ENCODE results near the gene RXRA. TPM values are rescaled to one million over a fixed set of nuclear protein-coding genes. Genes with fewer than 3 reads are reported as not detected.
A peak's percentile ranks its signal among the peaks of the same experiment; 100 is the strongest.

The RXRA gene
- total and polyA plus RNA-seq, 2 of the 13 experiments (the other 11 are each of a cell fraction or from before 2014, with no cell fraction given), result 18.9 to 29.2 TPM

DNA sequence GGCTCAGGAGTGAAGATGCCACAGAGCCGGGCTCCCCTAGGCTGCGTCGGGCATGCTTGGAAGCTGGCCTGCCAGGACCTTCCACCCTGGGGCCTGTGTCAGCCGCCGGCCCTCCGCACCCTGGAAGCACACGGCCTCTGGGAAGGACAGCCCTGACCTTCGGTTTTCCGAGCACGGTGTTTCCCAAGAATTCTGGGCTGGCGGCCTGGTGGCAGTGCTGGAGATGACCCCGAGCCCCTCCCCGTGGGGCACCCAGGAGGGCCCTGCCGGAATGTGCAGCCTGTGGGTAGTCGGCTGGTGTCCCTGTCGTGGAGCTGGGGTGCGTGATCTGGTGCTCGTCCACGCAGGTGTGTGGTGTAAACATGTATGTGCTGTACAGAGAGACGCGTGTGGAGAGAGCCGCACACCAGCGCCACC lies 113.1 kb downstream of the RXRA start (continued):
- TF ChIP-seq, protein P1, sequence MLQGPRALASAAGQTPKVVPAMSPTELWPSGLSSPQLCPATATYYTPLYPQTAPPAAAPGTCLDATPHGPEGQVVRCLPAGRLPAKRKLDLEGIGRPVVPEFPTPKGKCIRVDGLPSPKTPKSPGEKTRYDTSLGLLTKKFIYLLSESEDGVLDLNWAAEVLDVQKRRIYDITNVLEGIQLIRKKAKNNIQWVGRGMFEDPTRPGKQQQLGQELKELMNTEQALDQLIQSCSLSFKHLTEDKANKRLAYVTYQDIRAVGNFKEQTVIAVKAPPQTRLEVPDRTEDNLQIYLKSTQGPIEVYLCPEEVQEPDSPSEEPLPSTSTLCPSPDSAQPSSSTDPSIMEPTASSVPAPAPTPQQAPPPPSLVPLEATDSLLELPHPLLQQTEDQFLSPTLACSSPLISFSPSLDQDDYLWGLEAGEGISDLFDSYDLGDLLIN (CRISPR knock-in tag; IDR thresholded peaks at IDR 0.05; ENCODE audit: borderline replicate concordance), result no peak
- no peak for TF ChIP-seq REPIN1 (CRISPR knock-in tag; IDR thresholded peaks at IDR 0.05; ENCODE audit: borderline replicate concordance, low read depth)
- peak; percentile 55; the same call in 1 of the 2 replicates for TF ChIP-seq DPF2 (CRISPR knock-in tag; IDR thresholded peaks at IDR 0.05; ENCODE audit: borderline replicate concordance, low read depth)
- no peak for TF ChIP-seq TARDBP (CRISPR knock-in tag; IDR thresholded peaks at IDR 0.05)
- TF ChIP-seq CREM (IDR thresholded peaks at IDR 0.05), result no peak
- no peak for TF ChIP-seq CREM (CRISPR knock-in tag; IDR thresholded peaks at IDR 0.05)
- TF ChIP-seq ZNF501 (CRISPR knock-in tag; IDR thresholded peaks at IDR 0.05), result 0 out of 2 replicates have a peak, but pooled peaks have one; percentile 38
- no peak for TF ChIP-seq SAFB2 (CRISPR knock-in tag; IDR thresholded peaks at IDR 0.05; ENCODE audit: borderline replicate concordance, low read depth)
- TF ChIP-seq MTF2 (CRISPR knock-in tag; IDR thresholded peaks at IDR 0.05; ENCODE audit: borderline replicate concordance), result peak; percentile 76; the same call in 1 of the 2 replicates
- TF ChIP-seq SOX5 (CRISPR knock-in tag; IDR thresholded peaks at IDR 0.05; ENCODE audit: borderline replicate concordance), result no peak
- TF ChIP-seq ZNF577 (CRISPR knock-in tag; IDR thresholded peaks at IDR 0.05; ENCODE audit: borderline replicate concordance, low read depth), result no peak
- TF ChIP-seq ZSCAN25 (CRISPR knock-in tag; IDR thresholded peaks at IDR 0.05), result peak; percentile 50; the same call in 1 of the 2 replicates
- peak; percentile 59; the same call in 1 of the 2 replicates for TF ChIP-seq SRY (CRISPR knock-in tag; IDR thresholded peaks at IDR 0.05)
- 0 out of 2 replicates have a peak, but pooled peaks have one; percentile 58 for TF ChIP-seq ZNF44 (CRISPR knock-in tag; IDR thresholded peaks at IDR 0.05)
- TF ChIP-seq, protein P2, sequence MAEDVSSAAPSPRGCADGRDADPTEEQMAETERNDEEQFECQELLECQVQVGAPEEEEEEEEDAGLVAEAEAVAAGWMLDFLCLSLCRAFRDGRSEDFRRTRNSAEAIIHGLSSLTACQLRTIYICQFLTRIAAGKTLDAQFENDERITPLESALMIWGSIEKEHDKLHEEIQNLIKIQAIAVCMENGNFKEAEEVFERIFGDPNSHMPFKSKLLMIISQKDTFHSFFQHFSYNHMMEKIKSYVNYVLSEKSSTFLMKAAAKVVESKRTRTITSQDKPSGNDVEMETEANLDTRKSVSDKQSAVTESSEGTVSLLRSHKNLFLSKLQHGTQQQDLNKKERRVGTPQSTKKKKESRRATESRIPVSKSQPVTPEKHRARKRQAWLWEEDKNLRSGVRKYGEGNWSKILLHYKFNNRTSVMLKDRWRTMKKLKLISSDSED (CRISPR knock-in tag; IDR thresholded peaks at IDR 0.05), result no peak
- no peak for TF ChIP-seq ZNF354B (CRISPR knock-in tag; IDR thresholded peaks at IDR 0.05)
- TF ChIP-seq NR2C2 (CRISPR knock-in tag; IDR thresholded peaks at IDR 0.05; ENCODE audit: borderline replicate concordance), result peak; percentile 46; the same call in 1 of the 2 replicates
- TF ChIP-seq SNAPC2 (CRISPR knock-in tag; IDR thresholded peaks at IDR 0.05), result no peak
- no peak for TF ChIP-seq ZNF720 (CRISPR knock-in tag; IDR thresholded peaks at IDR 0.05)
- 0 out of 2 replicates have a peak, but pooled peaks have one; percentile 20 for TF ChIP-seq MIER2 (CRISPR knock-in tag; IDR thresholded peaks at IDR 0.05)
- TF ChIP-seq ZNF629 (CRISPR knock-in tag; conservative IDR thresholded peaks at IDR 0.05), result 0 out of 2 replicates have a peak, but pooled peaks have one; percentile 4
- peak; percentile 36; the same call in 1 of the 2 replicates for TF ChIP-seq HDAC2 (CRISPR knock-in tag; IDR thresholded peaks at IDR 0.05)
- TF ChIP-seq, protein P3, sequence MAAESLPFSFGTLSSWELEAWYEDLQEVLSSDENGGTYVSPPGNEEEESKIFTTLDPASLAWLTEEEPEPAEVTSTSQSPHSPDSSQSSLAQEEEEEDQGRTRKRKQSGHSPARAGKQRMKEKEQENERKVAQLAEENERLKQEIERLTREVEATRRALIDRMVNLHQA (CRISPR knock-in tag; IDR thresholded peaks at IDR 0.05), result no peak
- TF ChIP-seq ZNF264 (CRISPR knock-in tag; IDR thresholded peaks at IDR 0.05), result no peak
- no peak for TF ChIP-seq HMG20B (CRISPR knock-in tag; conservative IDR thresholded peaks at IDR 0.05)
- TF ChIP-seq, protein P4, sequence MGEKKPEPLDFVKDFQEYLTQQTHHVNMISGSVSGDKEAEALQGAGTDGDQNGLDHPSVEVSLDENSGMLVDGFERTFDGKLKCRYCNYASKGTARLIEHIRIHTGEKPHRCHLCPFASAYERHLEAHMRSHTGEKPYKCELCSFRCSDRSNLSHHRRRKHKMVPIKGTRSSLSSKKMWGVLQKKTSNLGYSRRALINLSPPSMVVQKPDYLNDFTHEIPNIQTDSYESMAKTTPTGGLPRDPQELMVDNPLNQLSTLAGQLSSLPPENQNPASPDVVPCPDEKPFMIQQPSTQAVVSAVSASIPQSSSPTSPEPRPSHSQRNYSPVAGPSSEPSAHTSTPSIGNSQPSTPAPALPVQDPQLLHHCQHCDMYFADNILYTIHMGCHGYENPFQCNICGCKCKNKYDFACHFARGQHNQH (CRISPR knock-in tag; IDR thresholded peaks at IDR 0.05), result peak; percentile 33; the same call in 1 of the 2 replicates
- TF ChIP-seq, protein P5, sequence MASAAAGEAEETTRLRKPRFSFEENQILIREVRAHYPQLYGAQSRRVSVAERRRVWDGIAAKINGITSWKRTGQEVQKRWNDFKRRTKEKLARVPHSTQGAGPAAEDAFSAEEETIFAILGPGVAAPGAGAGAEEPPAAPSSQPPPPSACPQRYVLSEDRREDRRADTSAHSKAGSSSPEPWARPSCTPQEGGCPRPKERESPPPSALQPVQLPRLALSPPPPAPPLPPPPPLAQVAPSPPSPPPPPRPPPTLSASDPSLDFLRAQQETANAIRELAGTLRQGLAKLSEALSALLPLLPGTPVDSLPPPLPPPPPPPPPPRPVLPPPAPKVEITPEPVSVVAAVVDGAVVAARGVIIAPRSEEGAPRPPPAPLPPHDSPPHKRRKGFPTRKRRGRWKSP (CRISPR knock-in tag; IDR thresholded peaks at IDR 0.05), result 0 out of 2 replicates have a peak, but pooled peaks have one; percentile 34
- TF ChIP-seq ARNTL (CRISPR knock-in tag; IDR thresholded peaks at IDR 0.05), result no peak
